K562 (cell line): ENCODE results near the gene ZNF26. TPM values are rescaled to one million over a fixed set of nuclear protein-coding genes. Genes with fewer than 3 reads are reported as not detected.
A peak's percentile ranks its signal among the peaks of the same experiment; 100 is the strongest.

Experiments
- MXI1 ChIP-seq: IDR thresholded peaks from 2 replicates; pipeline ENCODE4 v1.6.1; 2011; ENCODE audit warnings: low read depth, mild to moderate bottlenecking, improper control_type of control experiment, low read length
- NCOA4 ChIP-seq: fragments of 450-650 bp; IDR thresholded peaks from 2 replicates; pipeline ENCODE4 v1.6.1; 2018; ENCODE audit warnings: mild to moderate bottlenecking; ENCODE audit not compliant: partially characterized antibody
- TEAD4 ChIP-seq, 2 experiments: sonication (generic) in 1 of 2; formaldehyde crosslinking in 1 of 2; IDR thresholded peaks; 2 replicates each; pipeline versions ENCODE4 v1.6.1 to v1.8.0; 2012 to 2022; ENCODE audit warnings: borderline replicate concordance in 1 of 2, inconsistent platforms in 1 of 2, low read length in 1 of 2, mild to moderate bottlenecking in 1 of 2, missing genetic modification reagents in 1 of 2
- ZNF311 ChIP-seq: fragments of 250-450 bp; sonication (Bioruptor Pico); IDR thresholded peaks from 2 replicates; pipeline ENCODE4 v1.4.0; 2020; ENCODE audit warnings: mild to moderate bottlenecking, moderate library complexity
- polyA plus RNA-seq, 8 experiments: library from polyadenylated mRNA; depleted of rRNA in 4 of 8; stranded (reverse) in 5 of 8; unstranded in 3 of 8; fragments of >200 nt; fragmentation: Nextera tagmentation in 2 of 8; fragmentation: Illumina TruSeq in 1 of 8; extraction: Ambion mirVana in 2 of 8; extraction: Trizol in 1 of 8; gene quantifications; 2 replicates each; pipeline versions ENCODE4 v1.2.1 to v1.2.3, GENCODE V29; 2011 to 2014; ENCODE audit warnings: inconsistent platforms in 1 of 8, missing spikeins in 1 of 8
- total RNA-seq, 7 experiments: library from RNA; depleted of rRNA in 6 of 7; stranded (reverse); fragments of >200 nt in 6 of 7; fragmentation: Illumina TruSeq in 2 of 7; extraction: Trizol in 2 of 7; gene quantifications; 2 replicates each; pipeline versions ENCODE4 v1.2.1 to v1.2.3, GENCODE V29; 2011 to 2021; ENCODE audit warnings: low replicate concordance in 1 of 7
- TF ChIP-seq, protein P1 (sequence below), 2 experiments: fragments of 450-650 bp in 1 of 2; sonication (generic) in 1 of 2; formaldehyde crosslinking in 1 of 2; IDR thresholded peaks; 2 replicates each; pipeline versions ENCODE4 v1.7.1 to v1.9.0; 2016 to 2022; ENCODE audit warnings: inconsistent platforms in 1 of 2, mild to moderate bottlenecking in 1 of 2, missing genetic modification reagents in 1 of 2
- TF ChIP-seq, protein P2 (sequence below): fragments of 450-650 bp; IDR thresholded peaks from 2 replicates; pipeline ENCODE4 v1.6.1; 2014; ENCODE audit warnings: low read depth, mild to moderate bottlenecking, moderate library complexity, borderline replicate concordance
- TF ChIP-seq, protein P3 (sequence below), 2 experiments: fragments of 450-650 bp; IDR thresholded peaks; 2 replicates each; pipeline ENCODE4 v1.6.1; 2018; ENCODE audit warnings: mild to moderate bottlenecking in 2 of 2, low read depth in 1 of 2; ENCODE audit not compliant: partially characterized antibody in 2 of 2
- TF ChIP-seq, protein P4 (sequence below): sonication (generic); formaldehyde crosslinking; IDR thresholded peaks from 2 replicates; pipeline ENCODE4 v1.8.0; 2022; ENCODE audit warnings: mild to moderate bottlenecking, missing genetic modification reagents

The ZNF26 gene
- total and polyA plus RNA-seq, 9 of the 15 experiments (the other 6 are each of a cell fraction or from before 2014, with no cell fraction given), result 1.2 to 14.1 (median 8.0) TPM

DNA sequence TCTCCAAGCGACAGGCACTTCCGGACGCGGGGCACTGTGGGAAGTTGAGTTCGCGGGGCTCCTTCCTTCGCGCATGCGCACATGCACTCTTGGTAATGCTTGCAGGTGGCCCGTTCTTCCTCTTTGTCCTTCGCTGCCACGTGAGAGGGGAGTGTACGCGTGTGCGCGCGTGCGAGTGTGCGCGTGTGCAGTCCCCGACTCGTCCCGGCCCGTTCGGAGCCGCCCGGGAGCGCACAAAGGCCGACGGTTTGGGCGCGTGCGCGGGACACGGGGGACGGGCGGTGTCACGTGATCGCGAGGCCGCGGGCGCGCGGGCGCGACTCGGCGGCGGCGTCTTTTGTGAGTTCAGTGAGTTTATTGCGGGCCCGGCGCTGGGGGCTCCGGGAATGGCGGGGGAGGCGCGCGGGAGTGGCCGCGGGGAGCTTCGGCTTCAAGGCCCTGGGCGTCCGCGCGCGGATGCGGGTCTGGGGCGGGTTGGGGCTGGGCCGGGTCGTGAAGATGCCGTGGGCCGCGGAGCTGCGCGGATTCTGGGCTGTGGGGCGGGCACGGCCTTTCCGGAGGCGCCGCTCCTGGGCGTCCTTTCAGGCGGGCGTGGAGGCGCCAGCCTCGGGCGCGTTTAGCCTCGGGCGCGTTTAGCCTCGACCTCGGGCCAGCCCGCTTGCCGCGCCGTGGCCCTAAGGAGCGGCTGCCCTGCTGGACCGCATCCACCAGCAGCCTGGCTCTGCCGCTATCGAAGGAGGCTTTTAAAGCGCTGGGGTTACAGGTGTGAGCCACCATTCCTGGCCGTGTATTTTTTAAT, 51.2 kb downstream of the ZNF26 start, which contains the start of gene ZNF84 (continued):
- TF ChIP-seq, protein P1, sequence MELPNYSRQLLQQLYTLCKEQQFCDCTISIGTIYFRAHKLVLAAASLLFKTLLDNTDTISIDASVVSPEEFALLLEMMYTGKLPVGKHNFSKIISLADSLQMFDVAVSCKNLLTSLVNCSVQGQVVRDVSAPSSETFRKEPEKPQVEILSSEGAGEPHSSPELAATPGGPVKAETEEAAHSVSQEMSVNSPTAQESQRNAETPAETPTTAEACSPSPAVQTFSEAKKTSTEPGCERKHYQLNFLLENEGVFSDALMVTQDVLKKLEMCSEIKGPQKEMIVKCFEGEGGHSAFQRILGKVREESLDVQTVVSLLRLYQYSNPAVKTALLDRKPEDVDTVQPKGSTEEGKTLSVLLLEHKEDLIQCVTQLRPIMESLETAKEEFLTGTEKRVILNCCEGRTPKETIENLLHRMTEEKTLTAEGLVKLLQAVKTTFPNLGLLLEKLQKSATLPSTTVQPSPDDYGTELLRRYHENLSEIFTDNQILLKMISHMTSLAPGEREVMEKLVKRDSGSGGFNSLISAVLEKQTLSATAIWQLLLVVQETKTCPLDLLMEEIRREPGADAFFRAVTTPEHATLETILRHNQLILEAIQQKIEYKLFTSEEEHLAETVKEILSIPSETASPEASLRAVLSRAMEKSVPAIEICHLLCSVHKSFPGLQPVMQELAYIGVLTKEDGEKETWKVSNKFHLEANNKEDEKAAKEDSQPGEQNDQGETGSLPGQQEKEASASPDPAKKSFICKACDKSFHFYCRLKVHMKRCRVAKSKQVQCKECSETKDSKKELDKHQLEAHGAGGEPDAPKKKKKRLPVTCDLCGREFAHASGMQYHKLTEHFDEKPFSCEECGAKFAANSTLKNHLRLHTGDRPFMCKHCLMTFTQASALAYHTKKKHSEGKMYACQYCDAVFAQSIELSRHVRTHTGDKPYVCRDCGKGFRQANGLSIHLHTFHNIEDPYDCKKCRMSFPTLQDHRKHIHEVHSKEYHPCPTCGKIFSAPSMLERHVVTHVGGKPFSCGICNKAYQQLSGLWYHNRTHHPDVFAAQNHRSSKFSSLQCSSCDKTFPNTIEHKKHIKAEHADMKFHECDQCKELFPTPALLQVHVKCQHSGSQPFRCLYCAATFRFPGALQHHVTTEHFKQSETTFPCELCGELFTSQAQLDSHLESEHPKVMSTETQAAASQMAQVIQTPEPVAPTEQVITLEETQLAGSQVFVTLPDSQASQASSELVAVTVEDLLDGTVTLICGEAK (IDR thresholded peaks at IDR 0.05), result peak; percentile 93
- TF ChIP-seq, protein P1 (CRISPR knock-in tag; IDR thresholded peaks at IDR 0.05), result no peak
- TF ChIP-seq, protein P2, sequence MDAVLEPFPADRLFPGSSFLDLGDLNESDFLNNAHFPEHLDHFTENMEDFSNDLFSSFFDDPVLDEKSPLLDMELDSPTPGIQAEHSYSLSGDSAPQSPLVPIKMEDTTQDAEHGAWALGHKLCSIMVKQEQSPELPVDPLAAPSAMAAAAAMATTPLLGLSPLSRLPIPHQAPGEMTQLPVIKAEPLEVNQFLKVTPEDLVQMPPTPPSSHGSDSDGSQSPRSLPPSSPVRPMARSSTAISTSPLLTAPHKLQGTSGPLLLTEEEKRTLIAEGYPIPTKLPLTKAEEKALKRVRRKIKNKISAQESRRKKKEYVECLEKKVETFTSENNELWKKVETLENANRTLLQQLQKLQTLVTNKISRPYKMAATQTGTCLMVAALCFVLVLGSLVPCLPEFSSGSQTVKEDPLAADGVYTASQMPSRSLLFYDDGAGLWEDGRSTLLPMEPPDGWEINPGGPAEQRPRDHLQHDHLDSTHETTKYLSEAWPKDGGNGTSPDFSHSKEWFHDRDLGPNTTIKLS, result peak; percentile 93
- TF ChIP-seq NCOA4, result no peak
- TF ChIP-seq ZNF311 (CRISPR knock-in tag), result 0 out of 2 replicates have a peak, but pooled peaks have one; percentile 22
- TF ChIP-seq MXI1, result peak; percentile 84; the same call in 1 of the 2 replicates
- TF ChIP-seq, protein P3, sequence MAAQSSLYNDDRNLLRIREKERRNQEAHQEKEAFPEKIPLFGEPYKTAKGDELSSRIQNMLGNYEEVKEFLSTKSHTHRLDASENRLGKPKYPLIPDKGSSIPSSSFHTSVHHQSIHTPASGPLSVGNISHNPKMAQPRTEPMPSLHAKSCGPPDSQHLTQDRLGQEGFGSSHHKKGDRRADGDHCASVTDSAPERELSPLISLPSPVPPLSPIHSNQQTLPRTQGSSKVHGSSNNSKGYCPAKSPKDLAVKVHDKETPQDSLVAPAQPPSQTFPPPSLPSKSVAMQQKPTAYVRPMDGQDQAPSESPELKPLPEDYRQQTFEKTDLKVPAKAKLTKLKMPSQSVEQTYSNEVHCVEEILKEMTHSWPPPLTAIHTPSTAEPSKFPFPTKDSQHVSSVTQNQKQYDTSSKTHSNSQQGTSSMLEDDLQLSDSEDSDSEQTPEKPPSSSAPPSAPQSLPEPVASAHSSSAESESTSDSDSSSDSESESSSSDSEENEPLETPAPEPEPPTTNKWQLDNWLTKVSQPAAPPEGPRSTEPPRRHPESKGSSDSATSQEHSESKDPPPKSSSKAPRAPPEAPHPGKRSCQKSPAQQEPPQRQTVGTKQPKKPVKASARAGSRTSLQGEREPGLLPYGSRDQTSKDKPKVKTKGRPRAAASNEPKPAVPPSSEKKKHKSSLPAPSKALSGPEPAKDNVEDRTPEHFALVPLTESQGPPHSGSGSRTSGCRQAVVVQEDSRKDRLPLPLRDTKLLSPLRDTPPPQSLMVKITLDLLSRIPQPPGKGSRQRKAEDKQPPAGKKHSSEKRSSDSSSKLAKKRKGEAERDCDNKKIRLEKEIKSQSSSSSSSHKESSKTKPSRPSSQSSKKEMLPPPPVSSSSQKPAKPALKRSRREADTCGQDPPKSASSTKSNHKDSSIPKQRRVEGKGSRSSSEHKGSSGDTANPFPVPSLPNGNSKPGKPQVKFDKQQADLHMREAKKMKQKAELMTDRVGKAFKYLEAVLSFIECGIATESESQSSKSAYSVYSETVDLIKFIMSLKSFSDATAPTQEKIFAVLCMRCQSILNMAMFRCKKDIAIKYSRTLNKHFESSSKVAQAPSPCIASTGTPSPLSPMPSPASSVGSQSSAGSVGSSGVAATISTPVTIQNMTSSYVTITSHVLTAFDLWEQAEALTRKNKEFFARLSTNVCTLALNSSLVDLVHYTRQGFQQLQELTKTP (IDR thresholded peaks at IDR 0.05; ENCODE audit: low read depth in 1 of 2, partially characterized antibody in 2 of 2), result peak in 1 of 2 experiments; percentile 83
- no peak for TF ChIP-seq TEAD4 (IDR thresholded peaks at IDR 0.05; ENCODE audit: low read length)
- TF ChIP-seq TEAD4 (CRISPR knock-in tag; IDR thresholded peaks at IDR 0.05; ENCODE audit: borderline replicate concordance), result peak; percentile 88; the same call in 1 of the 2 replicates
- TF ChIP-seq, protein P4, sequence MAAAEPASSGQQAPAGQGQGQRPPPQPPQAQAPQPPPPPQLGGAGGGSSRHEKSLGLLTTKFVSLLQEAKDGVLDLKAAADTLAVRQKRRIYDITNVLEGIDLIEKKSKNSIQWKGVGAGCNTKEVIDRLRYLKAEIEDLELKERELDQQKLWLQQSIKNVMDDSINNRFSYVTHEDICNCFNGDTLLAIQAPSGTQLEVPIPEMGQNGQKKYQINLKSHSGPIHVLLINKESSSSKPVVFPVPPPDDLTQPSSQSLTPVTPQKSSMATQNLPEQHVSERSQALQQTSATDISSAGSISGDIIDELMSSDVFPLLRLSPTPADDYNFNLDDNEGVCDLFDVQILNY, result no peak
